DND-41 (cell line): Measurements from ENCODE around the gene LYST.

Source experiments
- CTCF ChIP-seq: IDR thresholded peaks from 2 replicates; pipeline ENCODE4 v1.5.1; 2012; ENCODE audit warnings: borderline replicate concordance, low read length, moderate library complexity, mild to moderate bottlenecking; ENCODE audit not compliant: poor library complexity, severe bottlenecking; ENCODE audit errors: extremely low read depth
- EZH2 ChIP-seq: IDR thresholded peaks from 3 replicates; pipeline ENCODE4 v1.6.1; 2012; ENCODE audit warnings: borderline replicate concordance, low read depth, mild to moderate bottlenecking, moderate library complexity, low read length, inconsistent platforms; ENCODE audit not compliant: severe bottlenecking

DNA sequence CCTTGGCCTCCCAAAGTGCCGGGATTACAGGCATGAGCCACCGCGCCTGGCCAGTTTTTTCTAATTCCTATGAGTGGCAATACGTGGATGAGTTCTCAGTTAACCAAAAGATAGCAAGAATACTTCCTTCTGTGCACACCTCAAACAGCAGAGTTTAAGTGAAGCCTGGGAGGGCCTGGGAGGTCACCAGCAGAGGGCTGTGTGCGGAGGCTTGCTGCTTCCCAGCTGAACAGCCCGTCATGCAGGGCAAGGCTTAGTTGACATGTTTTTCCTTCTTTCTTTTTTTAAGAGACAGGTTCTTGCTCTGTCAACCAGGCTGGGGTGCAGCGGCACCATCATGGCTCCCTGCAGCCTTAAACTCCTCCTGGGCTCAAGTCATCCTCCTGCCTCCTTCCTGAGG is 234.9 kb downstream of the LYST start:
- TF ChIP-seq CTCF (peak; percentile 7), EZH2 (no peak)
